IMR-90 (cell line): Measurements from ENCODE around the gene CLIP3. TPM values are rescaled to one million over a fixed set of nuclear protein-coding genes. Genes with fewer than 3 reads are reported as not detected.

Experiments used
- ATAC-seq: fragments of 200-7000 bp; cut with Tn5 transposase; 2 replicates; pipeline ENCODE4 v1.9.1; 2020; ENCODE audit warnings: low read depth, mild to moderate bottlenecking, moderate library complexity
- BruUV-seq: library from RNA; stranded (reverse); fragments of 400-500 nt; replicated peaks from 2 replicates; lab custom pipeline; 2021; lab: Mats Ljungman, UMichigan
- CTCF ChIA-PET: fragments of 300-600 bp; formaldehyde crosslinking; extraction: SDS; loops from one replicate; lab custom pipeline; 2021; ENCODE audit warnings: antibody characterized with exemption; lab: Yijun Ruan, JAX
- POLR2A ChIA-PET: fragments of 300-600 bp; sonication (Branson Sonifier 250); formaldehyde crosslinking; loops from one replicate; lab custom pipeline; 2022; ENCODE audit warnings: antibody characterized with exemption; ENCODE audit not compliant: unreplicated experiment; lab: Charles Lee
- DNase-seq: peaks from one replicate; pipeline ENCODE4 v3.0.0; 2013
- H2AFZ ChIP-seq: replicated peaks from 2 replicates; pipeline ENCODE3; 2013; ENCODE audit warnings: low read length, mild to moderate bottlenecking; ENCODE audit not compliant: poor library complexity
- H2AK5ac ChIP-seq: 2 replicates; pipeline ENCODE4 v1.6.1; 2013; ENCODE audit warnings: low read depth, low read length, inconsistent platforms
- H2AK9ac ChIP-seq: replicated peaks from 2 replicates; pipeline ENCODE3; 2013; ENCODE audit warnings: mild to moderate bottlenecking, low read depth, low read length, moderate library complexity; ENCODE audit not compliant: poor library complexity
- H2BK120ac ChIP-seq: 2 replicates; pipeline ENCODE4 v1.6.1; 2013; ENCODE audit warnings: low read depth, low read length, inconsistent platforms
- H2BK15ac ChIP-seq: 3 replicates; pipeline ENCODE4 v1.6.1; 2013; ENCODE audit warnings: low read depth, low read length, inconsistent platforms
- H2BK20ac ChIP-seq: 2 replicates; pipeline ENCODE4 v1.6.1; 2013; ENCODE audit warnings: low read depth, mild to moderate bottlenecking, inconsistent platforms, low read length, moderate library complexity
- H2BK5ac ChIP-seq: 2 replicates; pipeline ENCODE4 v1.6.1; 2013; ENCODE audit warnings: mild to moderate bottlenecking, low read depth, low read length, inconsistent platforms; ENCODE audit not compliant: poor library complexity, severe bottlenecking
- H3K14ac ChIP-seq: replicated peaks from 2 replicates; pipeline ENCODE4 v1.6.1; 2013; ENCODE audit warnings: low read depth, low read length, inconsistent platforms
- H3K18ac ChIP-seq: 2 replicates; pipeline ENCODE4 v1.6.1; 2013; ENCODE audit warnings: low read depth, low read length, control low read depth
- H3K23ac ChIP-seq: 2 replicates; pipeline ENCODE4 v1.6.1; 2013; ENCODE audit warnings: low read depth, low read length, inconsistent platforms
- H3K27ac ChIP-seq: 2 replicates; pipeline ENCODE4 v1.5.1; 2013; ENCODE audit warnings: mild to moderate bottlenecking, control low read depth, low read length; ENCODE audit not compliant: insufficient read depth
- H3K27me3 ChIP-seq: 2 replicates; pipeline ENCODE4 v1.6.1; 2013; ENCODE audit warnings: low read length; ENCODE audit not compliant: control insufficient read depth, insufficient read depth
- H3K36me3 ChIP-seq: 2 replicates; pipeline ENCODE4 v1.6.1; 2013; ENCODE audit warnings: low read length, mixed read lengths; ENCODE audit not compliant: control insufficient read depth, insufficient read depth
- H3K4ac ChIP-seq: 2 replicates; pipeline ENCODE4 v1.6.1; 2013; ENCODE audit warnings: low read depth, low read length, inconsistent platforms
- H3K4me1 ChIP-seq: 2 replicates; pipeline ENCODE4 v1.6.1; 2013; ENCODE audit warnings: low read length, mixed read lengths; ENCODE audit not compliant: control insufficient read depth, insufficient read depth
- H3K4me2 ChIP-seq: 2 replicates; pipeline ENCODE4 v1.6.1; 2013; ENCODE audit warnings: low read depth, mild to moderate bottlenecking, control low read depth, low read length, moderate library complexity
- H3K4me3 ChIP-seq: 2 replicates; pipeline ENCODE4 v1.5.1; 2013; ENCODE audit warnings: low read depth, mild to moderate bottlenecking, control low read depth, low read length, moderate library complexity; ENCODE audit not compliant: insufficient read depth
- H3K56ac ChIP-seq: 2 replicates; pipeline ENCODE4 v1.6.1; 2013; ENCODE audit warnings: low read length, inconsistent platforms; ENCODE audit not compliant: insufficient read depth; ENCODE audit errors: extremely low read depth
- H3K79me1 ChIP-seq, 2 experiments: 2 replicates each; pipeline ENCODE4 v1.6.1; 2013; ENCODE audit warnings: low read length in 2 of 2, inconsistent platforms in 1 of 2, low read depth in 1 of 2
- H3K9ac ChIP-seq: 2 replicates; pipeline ENCODE4 v1.6.1; 2013; ENCODE audit warnings: low read depth, low read length, control low read depth
- H3K9me1 ChIP-seq: 2 replicates; pipeline ENCODE4 v1.6.1; 2013; ENCODE audit warnings: low read length, inconsistent platforms; ENCODE audit not compliant: insufficient read depth
- H3K9me3 ChIP-seq: 2 replicates; pipeline ENCODE4 v1.6.1; 2013; ENCODE audit warnings: low read length; ENCODE audit not compliant: control insufficient read depth, insufficient read depth
- H4K20me1 ChIP-seq: 2 replicates; pipeline ENCODE4 v1.6.1; 2013; ENCODE audit warnings: low read length, inconsistent platforms; ENCODE audit not compliant: insufficient read depth
- H4K5ac ChIP-seq: 2 replicates; pipeline ENCODE4 v1.6.1; 2013; ENCODE audit warnings: mild to moderate bottlenecking, low read depth, low read length, control low read depth
- H4K8ac ChIP-seq, 2 experiments: 2 replicates each; pipeline ENCODE4 v1.6.1; 2013; ENCODE audit warnings: low read depth in 2 of 2, low read length in 2 of 2, control low read depth in 1 of 2, inconsistent platforms in 1 of 2
- H4K91ac ChIP-seq: 2 replicates; pipeline ENCODE4 v1.6.1; 2013; ENCODE audit warnings: low read depth, low read length, inconsistent platforms; ENCODE audit not compliant: insufficient read depth
- FOS ChIP-seq: fragments of 150-350 bp; IDR thresholded peaks from 2 replicates; pipeline ENCODE4 v1.6.1; 2016; ENCODE audit warnings: low read depth, low read length
- MAFK ChIP-seq: IDR thresholded peaks from 2 replicates; pipeline ENCODE4 v1.6.1; 2012; ENCODE audit warnings: low read depth, low read length, improper control_type of control experiment
- SMC3 ChIP-seq: fragments of 150-350 bp; IDR thresholded peaks from 2 replicates; pipeline ENCODE4 v1.6.1; 2016; ENCODE audit warnings: low read depth, mild to moderate bottlenecking, antibody characterized with exemption, low read length, moderate library complexity
- WGBS, 2 experiments: methylation state at CpG; one replicate each; pipeline versions ENCODE4 v1.1.5 to v1.1.7; 2013; ENCODE audit warnings: missing lambda C conversion rate in 2 of 2; ENCODE audit not compliant: insufficient read length in 1 of 2; ENCODE audit errors: extremely low coverage in 2 of 2; 5-methylcytosine and 5-hydroxymethylcytosine counted together
- dilution Hi-C: fragments of 300-500 bp; cut with HindIII; formaldehyde crosslinking; loops from one replicate; pipeline ENCODE4 v1.14.3; 2018; ENCODE audit warnings: low sequenced_read_pairs; ENCODE audit not compliant: unreplicated experiment
- in situ Hi-C: fragments of 300-500 bp; cut with MboI; formaldehyde crosslinking; loops from 3 replicates; pipeline ENCODE4 v1.14.3; 2019; ENCODE audit warnings: low sequenced_read_pairs, inconsistent platforms, mixed read lengths
- intact Hi-C: fragments of 100-400 bp; cut with micrococcal nuclease; formaldehyde crosslinking; loops from 2 replicates; pipeline ENCODE4 v1.10.0; 2022
- polyA plus RNA-seq, 3 experiments: library from polyadenylated mRNA; depleted of rRNA; stranded (reverse); fragments of >200 nt; gene quantifications; 2 replicates each; pipeline ENCODE4 v1.2.3, GENCODE V29; 2012; ENCODE audit warnings: low replicate concordance in 1 of 3
- total RNA-seq: library from RNA; depleted of rRNA; stranded (reverse); fragments of >200 nt; gene quantifications from 2 replicates; pipeline ENCODE4 v1.2.3, GENCODE V29; 2012
- TF ChIP-seq, protein P1 (sequence below): fragments of 150-350 bp; IDR thresholded peaks from 2 replicates; pipeline ENCODE4 v1.6.1; 2017; ENCODE audit warnings: mild to moderate bottlenecking, antibody characterized with exemption, low read length, low read depth

Gene CLIP3
- total and polyA plus RNA-seq, 2 of the 4 experiments (the other 2 are of a cell fraction), result 5.4 to 28.7 TPM

DNA sequence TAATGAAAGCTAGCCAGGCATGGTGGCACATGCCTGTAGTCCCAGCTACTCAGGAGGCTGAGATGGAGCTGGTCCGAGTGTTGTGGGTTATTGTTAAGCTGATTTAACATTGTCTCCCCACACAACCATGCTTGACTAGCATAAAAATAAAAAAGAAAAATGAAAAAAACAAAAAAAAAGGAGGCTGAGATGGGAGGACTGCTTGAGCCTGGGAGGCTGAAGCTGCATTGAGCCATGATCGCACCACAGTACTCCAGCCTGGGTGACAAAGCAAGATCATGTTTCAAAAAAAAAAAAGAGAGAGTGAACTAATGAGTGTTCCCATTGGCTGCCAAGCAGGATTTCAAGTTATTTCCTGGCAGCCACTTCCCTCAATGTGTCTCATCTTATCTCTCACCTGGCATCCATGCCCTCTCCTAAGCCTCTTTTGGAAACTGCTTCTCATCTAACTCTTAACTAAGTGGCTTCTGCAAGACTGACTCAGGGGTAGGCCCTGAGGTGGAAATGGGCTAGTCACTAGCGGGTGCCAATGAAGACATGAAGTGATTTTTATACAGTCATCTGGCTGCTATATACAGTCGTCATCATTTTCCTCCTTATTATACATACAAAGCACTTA, 16.5 kb upstream of the CLIP3 start:
- peaks cover 21 to 22% of the 10 kb centered on the region in 2 experiments for H3K79me1 ChIP-seq
- no peak overlapping the region for H3K14ac ChIP-seq
- H4K5ac ChIP-seq, result no peak overlapping the region
- ChIA-PET POLR2A (no interaction called here), CTCF (no interaction called here)
- H3K4me2 ChIP-seq, result no peak overlapping the region
- no peak overlapping the region for H3K23ac ChIP-seq
- no peak overlapping the region for H2BK15ac ChIP-seq
- no peak overlapping the region for H3K4ac ChIP-seq
- no TSS peak for BruUV-seq
- no peak overlapping the region for H2BK5ac ChIP-seq
- H2BK20ac ChIP-seq, result no peak overlapping the region
- no peak overlapping the region for H3K27ac ChIP-seq
- H4K20me1 ChIP-seq, result peaks cover 3% of the 10 kb centered on the region
- no peak for TF ChIP-seq MAFK
- TF ChIP-seq, protein P1, sequence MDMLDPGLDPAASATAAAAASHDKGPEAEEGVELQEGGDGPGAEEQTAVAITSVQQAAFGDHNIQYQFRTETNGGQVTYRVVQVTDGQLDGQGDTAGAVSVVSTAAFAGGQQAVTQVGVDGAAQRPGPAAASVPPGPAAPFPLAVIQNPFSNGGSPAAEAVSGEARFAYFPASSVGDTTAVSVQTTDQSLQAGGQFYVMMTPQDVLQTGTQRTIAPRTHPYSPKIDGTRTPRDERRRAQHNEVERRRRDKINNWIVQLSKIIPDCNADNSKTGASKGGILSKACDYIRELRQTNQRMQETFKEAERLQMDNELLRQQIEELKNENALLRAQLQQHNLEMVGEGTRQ, result no peak
- no peak for TF ChIP-seq FOS
- TF ChIP-seq SMC3, result no peak
- H3K4me1 ChIP-seq, result no peaks in the 10 kb centered on the region; the same call in 1 of the 2 replicates
- peaks cover 4% of the 10 kb centered on the region; the same call in 1 of the 2 replicates for H3K9me1 ChIP-seq
- no peaks in the 10 kb centered on the region for H3K9me3 ChIP-seq
- no peaks in the 10 kb centered on the region for H3K36me3 ChIP-seq
- intact Hi-C loops, result no loop called here
- no peak overlapping the region for H4K91ac ChIP-seq
- no peaks in the 10 kb centered on the region for H3K27me3 ChIP-seq
- no peak overlapping the region for H2AK5ac ChIP-seq
- H3K56ac ChIP-seq, result no peak overlapping the region
- no peak overlapping the region for H3K18ac ChIP-seq
- no peak overlapping the region for H2AK9ac ChIP-seq
- DNase-seq, result no peak
- dilution Hi-C loops, result no loop called here
- in situ Hi-C loops, result no loop called here
- no peak overlapping the region for H3K9ac ChIP-seq
- no peak for ATAC-seq
- no peak overlapping the region for H3K4me3 ChIP-seq
- no peak overlapping the region for H2BK120ac ChIP-seq
- H2AFZ ChIP-seq, result no peak overlapping the region
- no CpG with 5 or more reads among the region's 4 CpGs for WGBS, 2 experiments
- H4K8ac ChIP-seq, result no peak overlapping the region
